Right atrium auricular region (tissue), 2 donors: ENCODE results near the gene SLC22A13. TPM values are rescaled to one million over a fixed set of nuclear protein-coding genes. Genes with fewer than 3 reads are reported as not detected.

Experiments used
- DNase-seq: peaks from one replicate; pipeline ENCODE4 v3.0.0-alpha.2; 2019; ENCODE audit warnings: low spot score
- H3K27ac ChIP-seq, 2 donors: fragments of 200-600 bp; sonication (generic); 1 replicate in 1 of 2; 2 replicates in 1 of 2; pipeline ENCODE4 v1.5.1; 2016 to 2019
- H3K27me3 ChIP-seq, 2 donors: fragments of 200-600 bp; sonication (generic); one replicate each; pipeline versions ENCODE4 v1.5.1 to v1.6.0; 2017 to 2019
- H3K36me3 ChIP-seq: fragments of 200-600 bp; sonication (generic); one replicate; pipeline ENCODE4 v1.5.1; 2016
- H3K4me1 ChIP-seq, 2 donors: fragments of 200-600 bp; sonication (generic); one replicate each; pipeline versions ENCODE4 v1.5.1 to v1.6.0; 2017 to 2019
- H3K4me3 ChIP-seq, 2 donors: fragments of 200-600 bp; sonication (generic); 1 replicate in 1 of 2; 2 replicates in 1 of 2; pipeline ENCODE4 v1.5.1; 2017 to 2019; ENCODE audit warnings: mild to moderate bottlenecking in 1 of 2, moderate library complexity in 1 of 2
- H3K9me3 ChIP-seq, 2 donors: fragments of 200-600 bp; sonication (generic); one replicate each; pipeline ENCODE4 v1.5.1; 2019
- CTCF ChIP-seq, 2 donors: fragments of 200-600 bp; sonication (generic); IDR thresholded peaks; one replicate each; pipeline ENCODE4 v1.5.1; 2019; ENCODE audit warnings: antibody characterized with exemption in 2 of 2
- total RNA-seq, 2 donors: library from RNA; depleted of rRNA; stranded (reverse); fragments of >200 nt; gene quantifications; one replicate each; pipeline ENCODE4 v1.1.0, GENCODE V29; 2016

Gene SLC22A13
- total RNA-seq, 2 donors from 2014 or later, result not detected

- Histone ChIP-seq H3K27me3 (no peaks in the 10 kb centered on the region), H3K9me3 (no peaks in the 10 kb centered on the region), H3K36me3 (no peaks in the 10 kb centered on the region), H3K4me1 (no peaks in the 10 kb centered on the region), H3K27ac (no peak overlapping the region), H3K4me3 (no peak overlapping the region)
- no peak for TF ChIP-seq CTCF (IDR thresholded peaks at IDR 0.05)
- DNase-seq, result peak; percentile 49
Observed at GRCh38 chr3:38313263-38313662, 47.7 kb downstream of the SLC22A13 start.

- no peak overlapping the region for H3K27ac ChIP-seq
- TF ChIP-seq CTCF (IDR thresholded peaks at IDR 0.05), result no peak
- no peaks in the 10 kb centered on the region for H3K27me3 ChIP-seq
- no peak overlapping the region for H3K4me3 ChIP-seq
- no peak for DNase-seq
- H3K4me1 ChIP-seq, result no peaks in the 10 kb centered on the region
- H3K9me3 ChIP-seq, result no peaks in the 10 kb centered on the region
- H3K36me3 ChIP-seq, result no peaks in the 10 kb centered on the region
Observed at GRCh38 chr3:38313695-38314094, 48.1 kb downstream of the SLC22A13 start.

GRCh38 chr3:38314112-38314763, 48.6 kb downstream of the SLC22A13 start:
- no peaks in the 10 kb centered on the region for H3K9me3 ChIP-seq
- no peak for TF ChIP-seq CTCF (IDR thresholded peaks at IDR 0.05)
- H3K27me3 ChIP-seq, result no peaks in the 10 kb centered on the region
- DNase-seq, result peak; percentile 42
- no peak overlapping the region for H3K4me3 ChIP-seq
- H3K36me3 ChIP-seq, result no peaks in the 10 kb centered on the region
- H3K27ac ChIP-seq, result no peak overlapping the region
- no peaks in the 10 kb centered on the region for H3K4me1 ChIP-seq

GRCh38 chr3:38314764-38315487, 49.3 kb downstream of the SLC22A13 start:
- H3K4me1 ChIP-seq, result no peaks in the 10 kb centered on the region
- no peak overlapping the region for H3K27ac ChIP-seq
- no peaks in the 10 kb centered on the region for H3K36me3 ChIP-seq
- no peaks in the 10 kb centered on the region for H3K27me3 ChIP-seq
- DNase-seq, result peak; percentile 47
- no peak for TF ChIP-seq CTCF (IDR thresholded peaks at IDR 0.05)
- no peaks in the 10 kb centered on the region for H3K9me3 ChIP-seq
- H3K4me3 ChIP-seq, result no peak overlapping the region

- peak; percentile 51 for DNase-seq
Observed at GRCh38 chr3:38315488-38316230, 50.0 kb downstream of the SLC22A13 start.

More at GRCh38 chr3:38315488-38316230, 50.0 kb downstream of the SLC22A13 start:
- no peaks in the 10 kb centered on the region for H3K36me3 ChIP-seq
- H3K9me3 ChIP-seq, result no peaks in the 10 kb centered on the region
- H3K27ac ChIP-seq, result no peak overlapping the region
- TF ChIP-seq CTCF (IDR thresholded peaks at IDR 0.05), result no peak
- H3K4me3 ChIP-seq, result no peak overlapping the region
- H3K4me1 ChIP-seq, result no peaks in the 10 kb centered on the region
- H3K27me3 ChIP-seq, result no peaks in the 10 kb centered on the region
